Activated CD4-positive, alpha-beta T cell treated with anti-CD3 and anti-CD28 coated beads, Interleukin-2, amount 10 ng/mL, durations not matched to agents 24 days and 14 days (primary cell): ENCODE data around the gene CHRNA7. TPM values are rescaled to one million over a fixed set of nuclear protein-coding genes. Genes with fewer than 3 reads are reported as not detected.

Source experiments
- DNase-seq: peaks from one replicate; pipeline ENCODE4 v3.0.0; 2022
- H3K27ac Mint-ChIP-seq: one replicate; pipeline ENCODE4 v1.8.0; 2022; ENCODE audit warnings: mild to moderate bottlenecking, mixed read lengths
- H3K27me3 Mint-ChIP-seq: one replicate; pipeline ENCODE4 v1.8.0; 2022; ENCODE audit warnings: mixed read lengths
- H3K36me3 Mint-ChIP-seq: one replicate; pipeline ENCODE4 v1.8.0; 2022; ENCODE audit warnings: low read depth, mild to moderate bottlenecking, mixed read lengths
- H3K4me1 Mint-ChIP-seq: one replicate; pipeline ENCODE4 v1.8.0; 2021; ENCODE audit warnings: mixed read lengths
- H3K4me3 Mint-ChIP-seq: one replicate; pipeline ENCODE4 v1.8.0; 2022; ENCODE audit warnings: mild to moderate bottlenecking, moderate library complexity, mixed read lengths
- H3K9me3 Mint-ChIP-seq: one replicate; pipeline ENCODE4 v1.8.0; 2021; ENCODE audit warnings: mixed read lengths
- intact Hi-C: fragments of 100-400 bp; cut with micrococcal nuclease; formaldehyde crosslinking; loops from one replicate; pipeline ENCODE4 v1.15.1; 2023
- total RNA-seq: library from RNA; stranded (reverse); gene quantifications from 2 replicates; pipeline ENCODE4 v1.2.3, GENCODE V29; 2022

Gene CHRNA7
- total RNA-seq, 1 donor from 2014 or later: not detected

DNA sequence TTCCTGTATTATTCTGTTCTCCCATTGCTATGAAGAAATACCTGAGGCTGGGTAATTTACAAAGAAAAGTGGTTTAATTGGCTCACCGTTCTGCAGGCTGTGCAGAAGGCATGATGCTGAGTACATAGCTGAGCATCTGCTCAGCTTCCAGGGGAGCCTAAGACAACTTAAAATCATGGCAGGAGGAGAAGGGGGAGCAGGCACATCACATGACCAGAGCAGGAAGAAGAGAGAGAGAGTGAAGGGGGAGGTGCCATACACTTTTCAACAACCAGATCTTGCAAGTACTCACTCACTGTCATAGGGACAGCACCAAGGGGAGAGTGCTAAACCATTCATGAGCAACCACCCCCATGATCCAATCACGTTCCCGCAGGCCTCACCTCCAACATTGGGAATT lies 188.4 kb downstream of the CHRNA7 start:
- H3K4me1 Mint-ChIP-seq: no peaks in the 10 kb centered on the region
- H3K27ac Mint-ChIP-seq: no peak overlapping the region
- no peaks in the 10 kb centered on the region for H3K9me3 Mint-ChIP-seq
- H3K27me3 Mint-ChIP-seq: no peaks in the 10 kb centered on the region
- intact Hi-C loops: no loop called here
- no peak for DNase-seq
- no peaks in the 10 kb centered on the region for H3K36me3 Mint-ChIP-seq
- H3K4me3 Mint-ChIP-seq: no peak overlapping the region

Other genes starting within 250 kb of the CHRNA7 start
- 3.8 and 4.2 TPM in 2 replicates for gene OTUD7A, start 159.8 kb upstream of the CHRNA7 start, total RNA-seq